Ishikawa (cell line): ENCODE measurements around the gene ZEB2.

Source experiments
- CEBPB ChIP-seq: IDR thresholded peaks from 2 replicates; pipeline ENCODE4 v1.6.1; 2012
- EP300 ChIP-seq: IDR thresholded peaks from 2 replicates; pipeline ENCODE4 v1.6.1; 2012; ENCODE audit warnings: borderline replicate concordance
- MAX ChIP-seq: IDR thresholded peaks from 2 replicates; pipeline ENCODE4 v1.6.1; 2012
- REST ChIP-seq: IDR thresholded peaks from 2 replicates; pipeline ENCODE4 v1.6.1; 2012; ENCODE audit warnings: low read depth, mild to moderate bottlenecking
- TEAD4 ChIP-seq: IDR thresholded peaks from 2 replicates; pipeline ENCODE4 v1.6.1; 2012
- USF1 ChIP-seq: IDR thresholded peaks from 2 replicates; pipeline ENCODE4 v1.6.1; 2012
- YY1 ChIP-seq: IDR thresholded peaks from 2 replicates; pipeline ENCODE4 v1.6.1; 2012; ENCODE audit warnings: low read depth

- TF ChIP-seq MAX (no peak), EP300 (no peak), TEAD4 (no peak), REST (no peak), YY1 (no peak), CEBPB (no peak), USF1 (no peak)
These were observed at the start of gene ZEB2 for GRCh38 chr2:144519934-144520731.
